Mesothelial cell of epicardium (in vitro differentiated cells): ENCODE results near the gene BICRA. TPM values are rescaled to one million over a fixed set of nuclear protein-coding genes. Genes with fewer than 3 reads are reported as not detected.
A peak's percentile ranks its signal among the peaks of the same experiment; 100 is the strongest.

Experiments
- DNase-seq, 2 experiments: peaks; one replicate each; pipeline ENCODE4 v3.0.0; 2021; ENCODE audit warnings: low spot score in 2 of 2; ENCODE audit not compliant: unreplicated experiment in 2 of 2
- H3K27ac Mint-ChIP-seq: 2 replicates; pipeline ENCODE4 v1.8.0; 2021; ENCODE audit warnings: mixed read lengths
- H3K27me3 Mint-ChIP-seq: 2 replicates; pipeline ENCODE4 v1.8.0; 2021; ENCODE audit warnings: low read depth, mixed read lengths
- H3K36me3 Mint-ChIP-seq: 2 replicates; pipeline ENCODE4 v1.8.0; 2021; ENCODE audit warnings: mixed read lengths
- H3K4me1 Mint-ChIP-seq: 2 replicates; pipeline ENCODE4 v1.8.0; 2021; ENCODE audit warnings: mixed read lengths
- H3K4me3 Mint-ChIP-seq: 2 replicates; pipeline ENCODE4 v1.8.0; 2021; ENCODE audit warnings: mild to moderate bottlenecking, moderate library complexity, mixed read lengths
- H3K9me3 Mint-ChIP-seq: 2 replicates; pipeline ENCODE4 v1.8.0; 2021; ENCODE audit warnings: mixed read lengths
- total RNA-seq: library from RNA; stranded (reverse); gene quantifications from 3 replicates; pipeline ENCODE4 v1.2.1, GENCODE V29; 2021
- TF ChIP-seq, protein P1 (sequence below): fragments of 200-600 bp; sonication (generic); IDR thresholded peaks from one replicate; pipeline ENCODE4 v1.5.0; 2021; ENCODE audit warnings: antibody characterized with exemption; ENCODE audit not compliant: unreplicated experiment

BICRA gene
- total RNA-seq, 1 donor from 2014 or later = 36.9 TPM

DNA sequence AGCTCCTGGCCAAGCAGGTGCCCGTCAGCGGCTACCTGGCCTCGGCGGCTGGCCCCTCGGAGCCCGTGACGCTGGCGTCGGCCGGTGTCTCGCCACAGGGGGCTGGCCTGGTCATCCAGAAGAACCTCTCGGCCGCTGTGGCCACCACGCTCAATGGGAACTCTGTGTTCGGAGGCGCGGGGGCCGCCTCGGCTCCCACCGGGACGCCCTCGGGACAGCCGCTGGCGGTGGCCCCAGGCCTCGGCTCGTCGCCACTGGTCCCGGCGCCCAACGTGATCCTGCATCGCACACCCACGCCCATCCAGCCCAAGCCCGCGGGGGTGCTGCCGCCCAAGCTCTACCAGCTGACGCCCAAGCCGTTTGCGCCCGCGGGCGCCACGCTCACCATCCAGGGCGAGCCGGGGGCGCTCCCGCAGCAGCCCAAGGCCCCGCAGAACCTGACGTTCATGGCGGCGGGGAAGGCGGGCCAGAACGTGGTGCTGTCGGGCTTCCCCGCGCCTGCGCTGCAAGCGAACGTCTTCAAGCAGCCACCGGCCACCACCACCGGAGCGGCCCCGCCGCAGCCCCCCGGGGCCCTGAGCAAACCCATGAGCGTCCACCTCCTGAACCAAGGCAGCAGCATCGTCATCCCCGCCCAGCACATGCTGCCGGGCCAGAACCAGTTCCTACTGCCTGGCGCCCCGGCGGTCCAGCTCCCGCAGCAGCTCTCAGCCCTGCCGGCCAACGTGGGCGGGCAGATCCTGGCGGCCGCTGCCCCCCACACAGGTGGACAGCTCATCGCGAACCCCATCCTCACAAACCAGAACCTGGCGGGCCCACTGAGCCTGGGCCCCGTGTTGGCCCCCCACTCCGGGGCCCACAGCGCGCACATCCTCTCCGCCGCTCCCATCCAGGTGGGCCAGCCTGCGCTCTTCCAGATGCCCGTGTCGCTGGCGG lies 71.3 kb downstream of the BICRA start:
- DNase-seq = no peak
- TF ChIP-seq, protein P1, sequence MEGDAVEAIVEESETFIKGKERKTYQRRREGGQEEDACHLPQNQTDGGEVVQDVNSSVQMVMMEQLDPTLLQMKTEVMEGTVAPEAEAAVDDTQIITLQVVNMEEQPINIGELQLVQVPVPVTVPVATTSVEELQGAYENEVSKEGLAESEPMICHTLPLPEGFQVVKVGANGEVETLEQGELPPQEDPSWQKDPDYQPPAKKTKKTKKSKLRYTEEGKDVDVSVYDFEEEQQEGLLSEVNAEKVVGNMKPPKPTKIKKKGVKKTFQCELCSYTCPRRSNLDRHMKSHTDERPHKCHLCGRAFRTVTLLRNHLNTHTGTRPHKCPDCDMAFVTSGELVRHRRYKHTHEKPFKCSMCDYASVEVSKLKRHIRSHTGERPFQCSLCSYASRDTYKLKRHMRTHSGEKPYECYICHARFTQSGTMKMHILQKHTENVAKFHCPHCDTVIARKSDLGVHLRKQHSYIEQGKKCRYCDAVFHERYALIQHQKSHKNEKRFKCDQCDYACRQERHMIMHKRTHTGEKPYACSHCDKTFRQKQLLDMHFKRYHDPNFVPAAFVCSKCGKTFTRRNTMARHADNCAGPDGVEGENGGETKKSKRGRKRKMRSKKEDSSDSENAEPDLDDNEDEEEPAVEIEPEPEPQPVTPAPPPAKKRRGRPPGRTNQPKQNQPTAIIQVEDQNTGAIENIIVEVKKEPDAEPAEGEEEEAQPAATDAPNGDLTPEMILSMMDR = no peak
- no peaks in the 10 kb centered on the region for H3K27me3 Mint-ChIP-seq
- no peaks in the 10 kb centered on the region for H3K4me1 Mint-ChIP-seq
- H3K27ac Mint-ChIP-seq = no peak overlapping the region
- no peak overlapping the region for H3K4me3 Mint-ChIP-seq
- H3K9me3 Mint-ChIP-seq = no peaks in the 10 kb centered on the region
- H3K36me3 Mint-ChIP-seq = peaks cover 25% of the 10 kb centered on the region

DNA sequence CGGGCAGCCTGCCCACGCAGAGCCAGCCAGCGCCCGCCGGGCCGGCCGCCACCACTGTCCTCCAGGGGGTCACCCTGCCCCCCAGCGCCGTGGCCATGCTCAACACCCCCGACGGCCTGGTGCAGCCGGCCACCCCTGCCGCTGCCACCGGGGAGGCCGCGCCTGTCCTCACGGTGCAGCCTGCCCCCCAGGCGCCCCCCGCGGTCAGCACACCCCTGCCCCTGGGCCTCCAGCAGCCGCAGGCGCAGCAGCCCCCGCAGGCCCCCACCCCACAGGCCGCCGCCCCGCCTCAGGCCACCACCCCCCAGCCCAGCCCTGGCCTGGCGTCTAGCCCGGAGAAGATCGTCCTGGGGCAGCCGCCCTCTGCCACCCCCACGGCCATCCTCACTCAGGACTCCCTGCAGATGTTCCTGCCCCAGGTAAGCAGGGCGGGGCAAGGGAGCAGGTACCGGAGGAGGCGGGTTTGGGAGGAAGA lies 72.0 kb downstream of the BICRA start:
- H3K27ac Mint-ChIP-seq = no peak overlapping the region

DNA sequence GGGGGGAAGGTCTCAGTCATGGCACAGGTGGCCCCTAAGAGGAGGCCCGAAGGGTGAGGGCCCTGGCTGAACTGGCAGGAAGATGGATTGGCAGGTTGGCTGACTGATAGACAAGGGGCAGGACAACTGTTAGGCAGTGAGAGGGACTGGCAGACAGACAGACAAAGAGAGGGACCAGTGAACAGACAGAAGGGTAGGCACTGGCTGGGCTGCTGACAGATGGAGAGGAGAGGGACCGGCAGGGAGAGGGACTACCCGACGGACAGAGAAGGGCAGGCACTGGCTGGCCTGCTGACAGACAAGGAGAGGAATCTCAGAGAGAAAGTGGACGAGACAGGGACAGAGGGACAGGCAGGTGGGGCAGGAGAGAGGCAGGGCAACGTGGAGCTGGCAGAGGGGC lies 72.5 kb downstream of the BICRA start:
- H3K4me3 Mint-ChIP-seq = no peak overlapping the region
- H3K27ac Mint-ChIP-seq = peak overlapping the region; percentile 64
- DNase-seq = no peak
- no peaks in the 10 kb centered on the region for H3K27me3 Mint-ChIP-seq
- H3K36me3 Mint-ChIP-seq = peaks cover 27% of the 10 kb centered on the region
- TF ChIP-seq, protein P1 = no peak
- H3K4me1 Mint-ChIP-seq = no peaks in the 10 kb centered on the region
- H3K9me3 Mint-ChIP-seq = no peaks in the 10 kb centered on the region

More for the DNA sequence above, 72.0 kb downstream of the BICRA start:
- TF ChIP-seq, protein P1 = no peak
- no peak for DNase-seq
- Mint-ChIP-seq H3K27me3 (no peaks in the 10 kb centered on the region), H3K4me3 (no peak overlapping the region), H3K36me3 (peaks cover 27% of the 10 kb centered on the region), H3K9me3 (no peaks in the 10 kb centered on the region), H3K4me1 (no peaks in the 10 kb centered on the region)

DNA sequence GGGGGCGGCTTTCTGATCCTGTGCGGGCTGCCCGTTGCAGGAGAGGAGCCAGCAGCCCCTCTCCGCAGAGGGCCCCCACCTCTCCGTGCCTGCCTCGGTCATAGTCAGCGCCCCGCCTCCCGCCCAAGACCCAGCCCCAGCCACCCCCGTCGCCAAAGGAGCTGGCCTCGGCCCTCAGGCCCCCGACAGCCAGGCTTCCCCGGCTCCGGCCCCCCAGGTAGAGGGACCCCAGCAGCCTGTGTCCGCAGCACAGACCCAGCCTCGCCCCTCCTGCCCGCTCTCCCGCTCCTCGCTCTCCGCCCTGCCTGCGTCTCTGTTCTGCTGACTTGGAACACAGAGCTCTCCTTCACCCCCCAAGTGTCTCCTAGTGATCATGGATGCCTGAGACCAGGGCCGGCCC lies 73.0 kb downstream of the BICRA start:
- H3K36me3 Mint-ChIP-seq = peaks cover 25% of the 10 kb centered on the region
- no peaks in the 10 kb centered on the region for H3K27me3 Mint-ChIP-seq
- H3K27ac Mint-ChIP-seq = no peak overlapping the region
- TF ChIP-seq, protein P1 = no peak
- H3K9me3 Mint-ChIP-seq = no peaks in the 10 kb centered on the region
- no peak overlapping the region for H3K4me3 Mint-ChIP-seq
- no peak for DNase-seq
- no peaks in the 10 kb centered on the region for H3K4me1 Mint-ChIP-seq

DNA sequence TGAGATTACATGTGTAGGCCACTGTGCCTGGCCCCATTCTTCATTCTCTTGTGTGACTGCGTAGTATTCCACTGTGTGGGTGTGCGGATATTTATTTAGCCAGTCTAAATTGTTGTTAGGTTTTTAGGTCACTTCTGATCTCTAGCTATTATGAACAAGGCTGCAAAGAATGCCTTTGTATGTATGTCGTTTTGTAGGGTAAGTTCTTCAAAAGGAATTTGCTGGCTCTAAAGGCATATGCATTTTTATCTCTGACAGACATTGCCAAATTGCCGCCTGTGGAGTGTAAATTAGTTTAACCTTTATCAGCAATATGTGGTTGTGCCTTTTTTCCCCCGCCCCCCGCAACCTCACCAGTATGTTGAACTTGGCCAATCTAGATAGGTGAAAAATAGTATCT lies 74.0 kb downstream of the BICRA start:
- Mint-ChIP-seq H3K4me3 (no peak overlapping the region), H3K9me3 (no peaks in the 10 kb centered on the region), H3K27me3 (no peaks in the 10 kb centered on the region), H3K36me3 (peaks cover 25% of the 10 kb centered on the region), H3K4me1 (no peaks in the 10 kb centered on the region), H3K27ac (no peak overlapping the region)
- TF ChIP-seq, protein P1 = no peak
- DNase-seq = no peak
